GM12892 (cell line): Measurements from ENCODE around the gene ATXN2.
"Not testable (repeated sequence)": the region's sequence is repeated elsewhere in the genome, so short reads cannot be mapped to it uniquely, and the experiment has no call there.

Source experiments
- DNase-seq: peaks from one replicate; pipeline ENCODE4 v3.0.0; 2011; ENCODE audit not compliant: insufficient read length
- FAIRE-seq: peaks from 2 replicates; lab custom pipeline; 2011; peaks lifted over from hg19 to GRCh38; lab: Jason Lieb, UNC
- POLR2A ChIP-seq: IDR thresholded peaks from 2 replicates; pipeline ENCODE4 v1.6.1; 2011; ENCODE audit warnings: low read depth, low read length, control low read depth
- POLR2AphosphoS5 ChIP-seq: IDR thresholded peaks from 2 replicates; pipeline ENCODE4 v1.6.1; 2011; ENCODE audit warnings: low read depth, low read length, control low read depth
- TAF1 ChIP-seq: IDR thresholded peaks from 2 replicates; pipeline ENCODE4 v1.6.1; 2011; ENCODE audit warnings: low read depth, mild to moderate bottlenecking, control low read depth, low read length, borderline replicate concordance

Gene ATXN2

DNA sequence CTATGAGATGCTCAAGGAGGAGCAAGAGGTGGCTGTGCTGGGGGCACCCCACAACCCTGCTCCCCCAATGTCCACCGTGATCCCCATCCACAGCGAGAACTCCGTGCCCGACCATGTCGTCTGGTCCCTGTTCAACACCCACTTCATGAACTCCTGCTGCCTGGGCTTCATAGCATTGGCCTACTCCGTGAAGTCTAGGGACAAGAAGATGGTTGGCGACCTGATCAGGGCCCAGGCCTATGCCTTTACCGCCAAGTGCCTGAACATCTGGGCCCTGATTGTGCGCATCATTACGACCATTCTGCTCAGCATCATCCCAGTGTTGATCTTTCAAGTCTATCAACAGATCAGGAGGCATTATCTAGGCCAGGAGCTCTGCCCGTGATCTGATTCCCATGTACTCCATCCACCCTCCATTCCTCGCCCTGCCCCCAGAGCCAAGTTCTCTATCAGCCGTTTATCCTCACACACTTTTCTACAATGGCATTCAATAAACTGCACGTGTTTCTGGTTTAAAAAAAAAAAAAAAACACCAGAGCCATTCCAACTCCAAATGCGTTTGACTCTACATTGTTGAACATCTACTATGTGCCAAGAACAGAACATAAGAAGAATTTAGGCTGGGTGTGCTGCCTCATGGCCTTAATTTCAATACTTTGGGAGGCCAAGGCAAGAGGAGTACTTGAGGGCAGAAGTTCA lies 17.5 kb downstream of the ATXN2 start:
- DNase-seq (no peak), FAIRE-seq (no peak)
- TF ChIP-seq TAF1 (no peak), POLR2AphosphoS5 (no peak), POLR2A (no peak)

DNA sequence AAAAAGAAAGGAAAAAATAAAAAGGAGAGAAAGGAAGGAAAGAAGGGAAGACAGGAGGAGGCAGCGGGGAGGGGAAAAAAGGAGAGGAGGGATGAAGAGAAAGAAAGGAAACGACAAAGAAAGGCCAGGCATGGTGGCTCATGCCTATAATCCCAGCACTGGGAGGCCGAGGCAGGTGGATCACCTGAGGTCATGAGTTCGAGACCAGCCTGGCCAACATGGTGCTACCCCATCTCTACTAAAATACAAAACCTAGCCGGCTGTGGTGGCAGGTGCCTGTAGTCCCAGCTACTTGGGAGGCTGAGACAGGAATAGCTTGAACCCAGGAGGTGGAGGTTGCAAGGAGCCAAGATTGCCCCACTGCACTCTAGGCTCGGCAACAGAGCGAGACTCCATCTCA lies 18.4 kb downstream of the ATXN2 start:
- FAIRE-seq (no peak), DNase-seq (no peak)
- no peak for TF ChIP-seq TAF1
- no peak for TF ChIP-seq POLR2A
- no peak for TF ChIP-seq POLR2AphosphoS5

DNA sequence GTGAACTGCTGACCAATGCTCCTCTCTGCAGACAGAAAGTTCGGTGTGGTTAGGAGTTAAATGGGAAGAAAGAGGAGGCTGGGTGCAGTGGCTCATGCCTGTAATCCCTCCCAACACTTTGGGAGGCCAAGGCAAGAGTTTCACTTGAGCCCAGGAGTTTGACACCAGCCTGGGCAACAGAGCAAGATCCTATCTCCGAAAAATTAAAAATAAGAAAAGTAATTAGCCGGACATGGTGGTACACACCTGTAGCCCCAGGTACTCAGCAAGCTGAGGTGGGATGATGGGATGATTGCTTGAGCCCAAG lies 19.0 kb downstream of the ATXN2 start:
- TF ChIP-seq TAF1 (no peak), POLR2AphosphoS5 (no peak), POLR2A (no peak)
- DNase-seq (no peak), FAIRE-seq (no peak)

- TF ChIP-seq POLR2AphosphoS5 = no peak
- no peak for TF ChIP-seq TAF1
- no peak for TF ChIP-seq POLR2A
- no peak for FAIRE-seq
- no peak for DNase-seq
These were observed 20.2 kb downstream of the ATXN2 start for GRCh38 chr12:111578971-111579340.

DNA sequence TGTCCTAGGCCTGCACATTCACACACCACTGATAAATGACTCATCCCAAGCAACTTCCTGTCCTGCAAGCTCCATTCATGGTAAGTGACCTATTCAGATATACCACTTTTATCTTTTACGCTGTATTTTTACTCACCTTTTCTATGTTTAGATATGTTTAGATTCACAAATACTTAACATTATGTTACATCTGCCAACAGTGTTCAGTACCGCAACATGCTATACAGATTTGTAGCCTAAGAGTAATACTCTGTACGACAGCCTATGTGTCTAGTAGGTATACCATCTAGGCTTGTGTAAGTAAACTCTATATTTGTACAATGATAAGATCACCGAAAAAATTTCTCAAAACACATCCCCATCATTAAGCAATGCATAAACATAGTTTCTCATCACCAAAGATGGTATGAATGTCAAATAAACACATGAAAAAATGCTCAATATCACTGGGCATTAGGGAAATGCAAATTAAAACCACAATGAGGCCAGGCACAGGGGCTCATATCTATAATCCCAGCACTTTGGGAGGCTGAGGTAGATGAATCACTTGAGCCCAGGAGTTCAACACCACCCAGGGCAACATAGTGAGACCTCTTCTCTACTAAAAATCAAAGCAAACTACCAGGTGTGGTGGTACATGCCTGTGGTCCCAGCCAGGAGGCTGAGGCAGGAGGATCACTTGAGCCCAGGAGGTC lies 20.7 kb downstream of the ATXN2 start:
- TF ChIP-seq POLR2A (no peak), POLR2AphosphoS5 (no peak), TAF1 (no peak)
- FAIRE-seq = no peak
- no peak for DNase-seq

DNA sequence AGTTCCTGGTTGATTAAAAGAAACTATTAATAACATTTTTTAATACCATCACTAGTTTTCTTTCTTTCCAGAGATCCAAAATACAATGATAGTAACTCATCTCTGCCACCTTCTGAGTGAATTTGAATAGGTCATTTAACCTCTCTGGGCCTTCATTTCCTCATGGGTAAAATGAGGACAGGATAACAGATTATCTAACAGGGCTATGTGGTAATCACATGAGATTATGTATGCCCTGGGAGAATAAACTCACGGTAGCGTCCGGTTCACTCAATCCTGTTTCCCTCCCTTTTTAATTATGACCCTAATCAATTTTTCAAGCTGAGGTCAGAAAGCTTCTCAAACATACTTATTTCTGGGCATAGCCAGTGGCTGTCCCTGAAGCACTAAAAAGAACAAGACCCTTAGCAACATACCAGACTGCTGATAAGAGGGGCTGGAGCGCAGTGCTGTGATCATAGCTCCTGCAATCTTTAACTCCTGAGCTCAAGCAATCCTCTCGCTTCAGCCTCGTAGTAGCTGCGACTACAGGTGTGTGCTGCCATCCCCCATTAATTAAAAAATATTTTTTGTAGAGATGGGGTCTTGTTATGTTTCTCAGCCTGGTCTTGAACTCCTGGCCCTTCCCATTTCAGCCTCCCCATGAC lies 24.2 kb downstream of the ATXN2 start:
- DNase-seq (no peak), FAIRE-seq (no peak)
- no peak for TF ChIP-seq POLR2AphosphoS5
- TF ChIP-seq TAF1 = no peak
- no peak for TF ChIP-seq POLR2A

- FAIRE-seq (no peak), DNase-seq (no peak)
- no peak for TF ChIP-seq POLR2AphosphoS5
These were observed 25.6 kb downstream of the ATXN2 start for GRCh38 chr12:111573476-111573875.

DNA sequence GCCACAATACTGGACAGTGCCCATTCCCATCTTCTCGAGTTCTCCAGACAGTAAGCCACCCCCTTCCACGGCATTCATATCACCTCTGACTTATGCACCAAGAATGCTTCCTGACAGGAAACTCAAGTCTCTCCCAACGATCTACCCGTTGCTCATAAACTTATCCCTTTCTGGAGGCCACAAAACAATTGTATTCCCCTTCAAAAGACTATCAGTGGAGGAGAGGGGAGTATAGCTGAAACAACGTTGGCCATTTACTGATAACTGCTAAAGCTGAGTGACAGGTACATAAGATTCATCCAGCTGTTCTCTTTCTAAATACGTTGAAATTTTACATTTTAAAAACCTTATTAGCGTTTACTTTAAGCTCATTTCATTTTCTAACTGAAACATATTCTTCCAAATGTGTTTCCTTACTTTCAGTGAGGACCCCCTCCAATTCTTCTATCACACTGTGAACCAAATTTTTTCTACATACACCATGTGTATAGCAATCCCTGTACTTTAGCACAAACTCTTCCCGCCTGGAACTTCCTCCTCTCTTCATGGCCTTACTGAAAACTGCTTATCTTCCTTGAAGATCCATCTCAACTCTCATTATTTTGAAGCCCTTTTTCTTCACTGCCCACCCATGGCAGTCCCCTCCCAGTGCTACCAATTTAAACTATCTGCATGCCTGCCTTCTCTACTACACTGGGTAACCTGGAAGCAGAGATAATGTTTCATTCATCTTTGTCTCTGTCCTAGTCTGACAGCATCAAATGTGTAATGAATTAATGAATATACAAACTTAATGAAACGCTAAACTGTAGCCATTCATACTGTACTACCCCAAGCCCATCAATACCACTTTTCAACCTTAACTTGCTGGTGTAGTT lies 28.8 kb downstream of the ATXN2 start:
- TF ChIP-seq TAF1 = no peak
- TF ChIP-seq POLR2A = no peak
- TF ChIP-seq POLR2AphosphoS5 = no peak
- FAIRE-seq (no peak), DNase-seq (no peak)

DNA sequence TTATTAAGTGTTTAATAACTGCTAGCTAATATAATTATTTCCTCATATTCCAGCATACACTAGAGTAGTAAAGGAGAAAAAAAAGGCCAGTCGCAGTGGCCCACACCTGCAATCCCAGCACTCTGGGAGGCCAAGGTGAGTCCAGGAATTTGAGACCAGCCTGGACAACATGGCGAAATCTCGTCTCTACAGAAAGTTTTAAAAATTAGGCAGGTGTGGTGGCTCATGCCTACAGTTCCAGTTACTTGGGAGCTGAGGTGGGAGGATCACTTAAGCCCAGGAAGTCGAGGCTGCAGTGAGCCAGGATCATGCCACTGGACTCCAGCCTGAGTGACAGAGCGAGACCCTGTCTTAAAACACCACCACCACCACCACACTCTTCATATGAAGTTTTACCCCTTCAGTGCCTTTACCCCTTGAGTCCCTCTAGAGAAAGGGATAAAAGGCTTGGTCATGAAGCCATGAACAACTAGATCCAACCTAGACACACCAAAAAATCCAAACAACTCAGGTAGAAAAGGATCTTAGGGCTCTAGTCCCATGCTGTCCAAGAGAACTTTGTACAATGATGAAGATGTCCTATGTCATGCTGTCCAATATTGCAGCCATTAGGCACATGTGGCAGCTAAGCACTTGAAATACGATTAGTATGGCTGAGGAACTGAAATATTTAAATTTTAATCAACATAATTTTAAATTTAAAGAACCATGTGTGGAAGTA lies 29.6 kb downstream of the ATXN2 start:
- FAIRE-seq (no peak), DNase-seq (no peak)
- no peak for TF ChIP-seq TAF1
- TF ChIP-seq POLR2AphosphoS5 = no peak
- no peak for TF ChIP-seq POLR2A

- not testable (repeated sequence) for DNase-seq, FAIRE-seq
These were observed 38.3 kb downstream of the ATXN2 start for GRCh38 chr12:111560844-111561243.

GRCh38 chr12:111558107-111558376 lies 41.1 kb downstream of the ATXN2 start:
- no peak for TF ChIP-seq POLR2A
- no peak for TF ChIP-seq TAF1
- TF ChIP-seq POLR2AphosphoS5 = no peak
- no peak for DNase-seq
- FAIRE-seq = no peak
